Left kidney (tissue), 8 donors: ENCODE data around the gene SIRPG. TPM values are rescaled to one million over a fixed set of nuclear protein-coding genes. Genes with fewer than 3 reads are reported as not detected.
"Not testable (repeated sequence)": the region's sequence is repeated elsewhere in the genome, so short reads cannot be mapped to it uniquely, and the experiment has no call there.

Source experiments
- DNase-seq: peaks from one replicate; pipeline ENCODE4 v3.0.0-alpha.2; 2013
- long read RNA-seq, 8 donors: transcript quantifications; one replicate each; lab custom pipeline, GENCODE V29; 2026
- polyA plus RNA-seq: library from polyadenylated mRNA; unstranded; fragments of 120-200 nt; gene quantifications from one replicate; pipeline ENCODE4 v1.2.1, GENCODE V29; 2013; ENCODE audit not compliant: insufficient read length

SIRPG gene
- not detected for polyA plus RNA-seq
- long read RNA-seq, donor 1, result 0 reads
- long read RNA-seq, donor 2, result 0 reads
- long read RNA-seq, donor 3, result 0 reads
- long read RNA-seq, donor 4, result 0 reads
- long read RNA-seq, donor 5, result 0 reads
- long read RNA-seq, donor 6, result 0 reads
- long read RNA-seq, donor 7, partial matches to known transcripts, result 75 of 75 reads
- long read RNA-seq, donor 7, other reads (novel, unspliced or antisense), result 0 of 75 reads
- long read RNA-seq, donor 8, result 0 reads

DNA sequence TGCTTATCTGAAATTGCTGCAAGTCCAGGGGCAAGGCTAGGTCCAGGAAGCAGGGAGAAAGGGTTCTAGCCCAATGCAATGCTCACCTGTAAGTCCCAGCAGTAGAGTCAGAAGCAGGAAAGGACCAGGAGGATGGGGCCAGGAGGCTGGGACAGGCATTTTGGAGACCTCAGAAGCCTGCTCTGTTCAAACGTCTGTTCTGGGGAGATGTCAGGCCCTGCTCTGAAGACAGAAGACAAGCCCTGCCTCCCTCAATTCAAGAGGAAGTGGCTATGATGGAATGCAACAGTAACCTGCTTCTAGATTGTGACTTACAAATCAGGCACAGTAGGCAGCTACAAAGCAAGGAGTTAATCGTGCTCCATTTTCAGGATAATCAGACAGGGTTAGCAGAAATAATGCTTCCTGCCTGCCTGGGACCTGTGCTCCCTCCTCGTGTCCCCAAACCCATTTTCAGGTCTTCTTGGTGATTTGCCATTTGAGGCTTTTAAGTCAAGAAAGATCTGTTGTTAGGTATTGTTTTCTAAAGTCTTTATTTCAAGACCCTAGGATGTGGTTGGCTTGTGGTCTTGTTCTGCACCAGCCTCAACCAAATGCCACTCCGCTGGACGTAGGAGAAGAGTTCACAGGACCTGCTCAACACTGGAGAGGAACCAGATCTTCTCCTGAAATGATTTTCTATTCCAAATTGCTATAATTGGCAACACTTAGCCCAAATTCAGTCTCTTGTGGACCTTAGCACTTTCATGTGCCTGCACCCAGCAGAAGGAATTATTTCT is at the start of gene SIRPG:
TSS of gene SIRPG (minus strand) at position 224 of the 779 bp plus-strand sequence. CDS start at position 159, 65 bp downstream.
- no peak for DNase-seq

DNA sequence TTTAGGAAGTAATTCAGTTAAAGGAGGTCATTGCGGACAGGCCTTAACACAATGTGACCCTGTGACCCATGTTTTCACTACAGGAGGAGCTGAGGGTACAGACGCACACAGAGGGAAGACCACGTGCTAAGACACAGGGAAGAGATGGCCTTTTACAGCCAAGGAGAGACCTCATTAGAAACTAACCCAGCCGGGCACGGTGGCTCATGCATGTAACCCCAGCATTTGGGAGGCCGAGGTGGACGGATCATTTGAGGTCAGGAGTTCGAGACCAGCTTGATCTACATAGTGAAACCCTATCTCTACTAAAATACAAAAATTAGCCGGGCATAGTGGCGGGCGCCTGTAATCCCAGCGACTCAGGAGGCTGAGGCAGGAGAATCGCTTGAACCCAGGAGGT is 49.3 kb upstream of the SIRPG start:
- not testable (repeated sequence) for DNase-seq

DNA sequence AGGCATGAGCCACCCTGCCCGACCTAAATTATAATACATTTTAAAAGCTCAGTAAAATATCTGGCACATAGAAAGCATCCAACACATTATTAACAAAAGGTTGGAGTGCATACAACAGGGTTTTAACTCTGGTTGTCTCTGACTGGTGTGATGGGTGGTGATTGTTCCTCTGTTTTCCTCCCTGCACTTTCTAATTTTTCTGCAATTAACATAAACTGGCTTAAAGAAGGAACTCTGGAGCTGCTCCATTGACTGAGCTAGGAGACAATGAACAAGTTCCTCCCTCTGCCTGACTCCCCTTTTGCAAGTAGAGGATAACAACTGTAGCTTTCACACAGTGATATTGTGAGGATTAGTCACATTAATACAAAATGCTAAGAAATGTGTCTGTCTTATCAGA is 48.5 kb upstream of the SIRPG start:
- no peak for DNase-seq

DNA sequence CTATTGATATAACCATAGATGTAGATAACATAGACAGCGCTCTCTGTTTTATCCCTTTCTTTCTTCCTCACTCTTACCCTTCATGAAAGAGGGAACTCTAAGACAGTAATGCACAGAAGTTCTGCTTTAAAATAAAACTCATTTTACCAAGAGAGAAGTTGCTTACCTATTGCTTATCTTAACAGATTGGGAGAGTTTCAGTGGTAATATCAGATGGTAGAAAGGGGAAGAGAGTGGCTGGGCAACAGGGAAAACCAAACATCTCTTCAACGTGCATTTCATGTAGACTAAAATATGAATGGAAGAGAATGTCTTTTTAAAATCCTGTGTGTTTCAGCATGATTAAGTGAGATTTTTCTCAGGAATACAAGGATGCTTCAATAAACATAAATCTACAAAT is 45.3 kb upstream of the SIRPG start:
- no peak for DNase-seq

DNA sequence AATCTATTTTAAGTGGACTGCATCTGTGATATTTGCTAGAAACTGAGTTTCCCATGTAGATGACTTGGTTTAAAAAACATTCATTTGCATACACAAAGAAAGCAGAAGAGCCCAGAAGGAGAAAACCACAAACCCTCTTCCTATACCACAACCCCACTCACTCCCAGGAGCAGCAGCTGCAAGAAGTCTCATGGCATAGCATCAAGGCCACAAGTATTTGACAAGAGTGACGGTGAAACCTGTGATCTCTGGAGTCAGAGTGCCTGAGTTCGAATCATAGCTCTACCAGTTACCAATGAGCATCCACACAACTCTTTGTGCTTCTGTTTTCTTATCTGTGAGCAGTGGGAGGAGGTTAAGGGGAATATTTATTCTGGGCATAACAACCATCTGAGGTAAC is 44.7 kb upstream of the SIRPG start:
- DNase-seq, result no peak

DNA sequence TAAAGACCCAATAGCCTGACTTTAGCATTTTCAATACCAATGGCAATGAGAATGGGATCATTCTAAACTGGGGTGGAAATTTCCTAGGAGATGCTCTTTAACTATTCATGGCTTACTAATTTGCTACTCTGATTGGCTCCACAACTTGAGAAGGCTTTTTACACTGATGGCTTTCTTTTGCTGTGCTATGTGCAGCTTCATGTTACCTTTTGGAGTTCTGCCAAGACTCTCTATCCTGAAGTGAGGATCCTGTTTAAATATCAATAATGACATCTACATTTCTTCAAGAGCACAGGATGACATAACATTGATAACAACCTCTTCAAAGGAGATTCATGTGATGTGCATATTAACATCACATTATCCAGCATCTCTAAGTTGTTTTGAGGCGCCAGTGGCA is 43.4 kb upstream of the SIRPG start:
- no peak for DNase-seq

DNA sequence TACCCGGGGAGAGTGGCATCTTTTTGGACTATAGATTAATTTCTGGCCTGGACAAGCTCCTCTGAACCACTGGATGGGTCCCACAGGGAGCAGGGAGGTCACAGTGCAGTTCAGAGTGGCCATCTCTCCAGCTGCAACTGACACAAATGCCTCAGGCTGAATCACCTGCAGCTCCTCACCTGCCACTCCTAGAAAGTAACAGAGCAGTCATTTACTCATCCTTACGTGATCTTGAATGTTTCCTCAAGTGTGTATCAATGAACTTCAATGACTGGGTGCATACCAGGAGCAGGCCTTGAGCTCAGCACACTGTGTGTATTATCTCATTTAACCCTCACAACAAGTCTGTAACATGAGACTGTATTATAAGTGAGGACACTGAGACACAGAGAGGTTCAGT is 40.0 kb upstream of the SIRPG start:
- DNase-seq, result no peak

DNA sequence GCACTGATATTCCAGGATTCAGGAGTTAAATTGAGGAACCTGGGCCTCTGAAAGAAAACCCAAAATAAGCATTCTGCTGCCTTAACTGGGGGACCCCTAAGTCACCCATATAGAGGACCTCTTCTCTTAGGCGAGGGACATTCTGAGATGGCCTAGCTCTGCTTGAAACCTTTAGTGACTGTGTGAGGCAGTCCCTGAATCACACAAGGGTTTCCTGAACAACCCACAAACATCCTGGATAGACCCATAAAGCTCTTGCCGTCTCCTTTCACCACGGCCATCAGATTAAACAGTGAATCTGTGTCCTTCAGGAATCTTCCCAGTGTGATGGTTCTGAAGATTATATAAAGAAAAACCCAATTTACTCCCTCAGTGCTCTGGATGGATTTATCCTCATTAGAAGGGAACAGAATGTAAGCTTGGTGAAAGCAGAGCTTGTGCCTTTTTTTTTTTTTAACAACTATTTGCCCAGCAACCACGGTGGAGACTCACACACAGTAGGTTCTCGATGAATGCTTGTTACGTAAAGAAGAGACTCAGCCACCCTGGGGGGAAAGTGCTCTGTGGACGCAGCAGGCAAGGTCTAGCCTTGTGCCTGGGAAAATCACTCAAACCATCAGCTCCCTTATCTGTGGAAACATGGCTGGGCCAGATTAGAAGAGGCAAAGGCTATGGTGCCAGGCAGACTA is 39.1 kb upstream of the SIRPG start:
- DNase-seq, result no peak

DNA sequence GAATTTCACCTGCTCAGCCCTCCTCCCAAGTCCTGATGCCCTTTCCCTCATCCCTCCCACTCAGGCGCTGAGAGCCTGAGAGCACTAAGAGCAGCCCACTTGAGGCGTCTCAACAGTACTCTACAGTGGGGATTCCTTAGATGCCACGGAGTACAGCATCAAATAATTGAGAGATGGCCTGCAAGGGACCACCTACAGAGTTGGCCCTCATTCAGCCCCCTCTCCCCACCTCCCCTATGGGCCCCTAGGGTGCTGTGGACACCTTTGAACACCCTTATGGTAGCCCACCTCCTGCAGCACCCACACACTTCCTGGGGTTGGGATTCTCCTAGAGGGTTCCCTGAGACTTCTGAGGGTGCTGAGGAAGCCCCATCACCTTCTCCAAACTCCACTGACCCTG is 37.1 kb upstream of the SIRPG start:
- no peak for DNase-seq

DNA sequence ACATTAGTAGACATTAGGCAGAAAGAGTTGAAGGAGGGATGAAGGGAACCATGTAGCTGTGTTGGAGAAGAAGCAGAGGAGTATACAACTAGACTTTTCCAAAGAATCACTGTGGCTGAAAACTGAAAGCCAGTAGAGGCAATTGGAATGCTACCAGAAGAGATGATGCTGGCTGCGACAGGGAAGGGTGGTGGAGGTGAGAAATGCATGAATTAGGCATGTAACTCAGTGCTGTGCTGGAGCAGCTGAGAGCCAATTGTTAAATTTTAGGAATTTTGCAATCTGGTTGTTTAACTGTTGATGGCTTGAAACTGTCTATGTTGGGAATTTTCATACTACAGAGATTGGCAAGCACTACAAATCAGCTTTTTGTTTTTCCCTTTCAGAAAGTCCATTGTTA is 35.8 kb upstream of the SIRPG start:
- DNase-seq, result no peak

DNA sequence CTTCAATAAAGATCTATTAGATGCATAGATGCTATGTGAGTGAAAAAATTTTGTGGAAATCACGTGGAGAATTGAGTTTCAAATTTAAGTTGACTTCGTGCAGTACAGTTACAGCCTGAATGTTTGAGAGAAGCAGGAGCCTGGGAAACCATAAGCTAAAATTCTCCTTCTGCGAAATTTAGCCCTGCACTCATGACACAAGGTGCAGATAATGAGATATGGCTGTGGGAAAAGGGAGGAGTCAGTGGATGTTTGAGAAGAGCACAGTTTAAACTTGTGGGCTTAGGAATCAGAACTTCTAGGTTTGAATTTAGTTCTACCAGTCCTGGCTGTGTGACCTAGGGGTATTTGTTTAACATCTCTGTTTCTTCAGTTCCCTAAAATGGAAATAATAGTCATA is 32.1 kb upstream of the SIRPG start:
- no peak for DNase-seq

DNA sequence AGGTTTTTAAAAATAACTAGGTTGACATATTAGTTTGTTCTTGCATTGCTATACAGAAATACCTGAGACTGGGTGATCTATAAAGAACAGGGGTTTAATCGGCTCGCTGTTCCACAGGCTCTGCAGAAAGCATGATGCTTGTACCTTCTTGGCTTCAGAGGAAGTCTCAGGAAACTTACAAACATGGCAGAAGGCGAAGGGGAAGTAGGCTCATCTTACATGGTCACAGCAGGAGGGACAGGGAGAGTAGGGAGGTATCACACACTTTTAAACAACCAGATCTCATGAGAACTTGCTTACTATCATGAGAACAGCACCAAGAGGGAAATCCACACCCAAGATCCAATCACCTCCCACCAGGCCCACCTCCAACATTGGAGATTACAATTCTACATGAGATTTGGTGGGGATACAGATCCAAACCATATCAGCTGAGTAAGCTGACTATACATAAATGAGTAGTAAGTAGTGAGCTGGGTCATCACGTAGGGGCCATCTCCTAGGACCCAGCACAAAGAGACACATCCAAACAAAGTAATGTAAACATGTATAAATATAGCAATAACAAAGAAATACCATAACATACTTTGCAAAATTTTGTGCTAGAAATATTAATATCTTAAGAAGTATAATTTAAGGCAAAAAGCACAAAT is 31.4 kb upstream of the SIRPG start:
- DNase-seq, result no peak

DNA sequence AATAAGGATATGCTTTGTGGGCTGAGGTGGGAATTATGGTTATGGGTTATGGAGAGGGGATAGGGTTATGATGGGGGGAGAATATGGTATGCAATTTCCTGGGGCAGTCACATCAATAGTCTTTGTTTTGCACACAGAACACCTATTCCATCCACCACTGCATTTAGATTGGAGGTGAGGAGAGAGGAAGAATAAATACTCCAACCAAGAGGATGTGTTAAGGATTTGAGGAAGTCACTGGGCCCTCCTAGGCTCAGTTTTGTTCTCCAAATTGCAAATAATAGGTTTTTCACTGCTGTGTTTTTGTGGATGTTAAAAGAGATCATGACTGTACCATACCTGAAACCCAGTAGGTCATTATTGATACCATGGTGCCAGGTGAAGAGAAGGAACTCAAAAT is 29.5 kb upstream of the SIRPG start:
- DNase-seq, result no peak

DNA sequence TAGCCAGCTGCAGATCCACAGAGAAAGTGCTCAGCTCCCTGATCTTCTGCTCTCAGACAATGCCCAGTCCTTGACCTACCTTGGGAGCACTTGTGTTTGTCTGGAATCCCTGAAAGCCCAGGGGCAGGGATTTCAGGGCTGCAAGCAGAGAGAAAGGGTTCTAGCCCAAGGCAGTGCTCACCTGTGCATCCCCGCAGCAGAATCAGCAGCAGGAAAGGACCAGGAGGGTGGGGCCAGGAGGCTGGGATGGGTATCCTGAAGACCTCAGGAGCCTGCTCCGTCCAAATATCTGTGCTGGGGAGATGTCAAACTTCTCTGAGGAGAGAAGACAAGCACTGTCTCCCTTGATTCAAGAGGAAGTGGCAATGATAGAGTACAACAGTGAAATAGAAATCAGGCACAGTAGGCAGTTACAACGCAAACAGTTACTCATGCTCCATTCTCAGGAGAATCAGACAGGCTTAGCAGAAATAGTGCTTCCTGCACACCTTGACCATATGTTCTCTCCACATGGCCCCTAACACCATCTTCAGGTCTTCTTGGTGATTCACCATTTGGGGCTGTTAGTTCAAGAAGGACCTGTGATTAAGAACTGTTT is 28.7 kb upstream of the SIRPG start:
- no peak for DNase-seq

DNA sequence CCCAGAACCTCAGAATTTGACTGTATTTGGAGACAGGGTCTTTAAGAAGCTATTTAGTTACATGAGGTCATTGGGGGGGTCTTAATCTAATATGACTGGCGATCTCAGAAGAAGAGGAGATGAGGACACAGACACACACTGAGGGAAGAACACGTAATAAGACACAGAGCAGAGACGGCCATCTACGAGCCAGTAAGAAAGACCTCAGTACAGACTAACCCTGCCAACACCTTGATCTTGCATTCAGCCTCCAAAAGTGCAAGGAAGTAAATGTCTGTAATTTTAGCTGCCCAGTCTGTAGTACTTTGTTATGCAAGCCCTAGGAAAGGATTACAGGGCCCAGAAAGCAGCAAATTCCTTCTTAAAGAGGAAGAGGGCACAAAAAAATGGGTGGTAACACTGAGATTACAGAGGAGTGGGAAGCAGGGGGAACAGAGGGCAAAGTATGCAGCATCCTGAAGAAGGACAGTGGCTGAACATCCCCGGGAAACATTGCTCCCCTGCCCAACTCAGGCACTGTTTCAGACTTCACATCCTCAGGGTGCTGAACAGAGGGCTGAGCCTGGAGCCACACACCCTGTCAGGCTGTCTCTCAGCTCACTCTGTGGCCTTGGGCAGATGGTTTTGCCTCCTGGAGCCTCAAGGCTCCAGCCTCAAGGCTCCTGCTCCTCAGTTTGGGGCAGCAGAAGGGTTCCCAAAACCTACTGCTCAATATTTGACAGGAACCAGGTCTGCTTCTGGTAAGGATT is 27.9 kb upstream of the SIRPG start:
- DNase-seq, result no peak

DNA sequence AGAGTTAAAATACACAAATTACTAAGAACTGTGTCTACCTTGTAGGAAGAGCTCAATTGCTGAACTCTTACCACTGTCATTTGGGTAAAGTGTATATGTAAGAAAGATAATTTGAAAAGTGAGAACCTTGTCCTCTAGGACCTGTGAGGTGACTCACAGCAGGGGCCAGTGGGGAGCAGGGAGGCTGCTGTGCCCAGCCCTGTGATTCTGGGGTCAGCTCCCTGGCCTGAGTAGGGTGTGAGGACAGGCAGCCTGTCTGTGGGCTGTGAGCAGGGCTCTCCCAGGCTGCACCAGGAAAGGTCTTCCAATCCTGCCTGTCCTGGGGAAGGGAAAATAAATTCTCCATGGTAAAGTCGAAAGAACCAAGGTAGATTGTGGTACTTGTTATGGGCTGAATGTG is 27.3 kb upstream of the SIRPG start:
- DNase-seq, result no peak

DNA sequence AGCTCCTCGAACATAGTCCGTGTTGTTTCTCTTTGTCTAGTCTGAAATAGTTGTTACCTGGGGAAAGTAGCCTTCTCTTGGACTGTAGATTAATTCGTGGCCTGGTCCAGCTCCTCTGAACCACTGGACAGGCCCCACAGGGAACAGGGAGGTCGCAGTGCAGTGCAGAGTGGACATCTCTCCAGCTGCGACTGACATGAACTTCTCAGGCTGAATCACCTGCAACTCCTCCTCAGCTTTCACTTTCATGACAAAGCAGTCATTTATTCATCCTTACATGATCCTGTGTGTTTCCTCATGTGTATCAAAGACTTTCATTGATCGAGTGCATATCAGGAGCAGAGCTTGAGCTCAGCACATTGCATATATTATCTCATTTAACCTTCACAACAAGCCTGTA is 19.1 kb upstream of the SIRPG start:
- DNase-seq, result no peak

DNA sequence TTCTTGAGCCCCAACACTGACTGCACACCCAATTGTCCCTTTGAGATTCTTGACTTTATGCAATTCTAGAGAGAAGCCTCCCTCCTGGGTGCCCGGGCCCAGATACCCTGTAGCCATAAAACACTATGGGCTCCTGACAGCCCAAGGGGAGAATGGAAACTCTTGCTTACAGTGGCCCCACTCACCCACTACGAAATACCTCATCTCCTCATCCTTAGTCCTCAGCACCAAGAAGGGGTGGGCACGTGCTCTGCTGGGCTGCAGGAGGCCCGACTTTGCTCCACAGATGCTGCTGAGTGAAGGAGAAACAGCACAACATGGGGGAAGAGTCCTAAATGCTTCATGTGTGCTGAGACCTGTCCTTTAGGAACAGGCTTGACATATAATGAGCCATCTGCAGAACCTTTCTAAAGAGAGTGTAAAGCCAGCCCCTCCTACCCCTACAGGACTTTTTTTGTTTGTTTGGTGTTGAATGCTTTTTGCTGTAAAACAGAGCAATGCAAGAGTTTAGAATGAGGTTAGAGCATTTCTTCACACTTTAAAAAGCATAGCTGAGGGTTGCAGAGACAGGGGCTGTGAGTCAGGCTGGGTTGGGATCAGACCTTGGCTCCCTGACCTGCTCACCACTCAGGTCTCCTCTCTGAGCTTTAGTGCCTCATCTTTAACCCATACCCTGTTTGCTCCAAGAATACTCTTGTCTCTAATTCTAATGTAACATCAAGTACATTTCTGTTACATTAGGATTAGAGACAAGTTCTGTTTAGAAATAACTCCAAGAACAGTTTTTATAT is 17.6 kb upstream of the SIRPG start:
- no peak for DNase-seq

DNA sequence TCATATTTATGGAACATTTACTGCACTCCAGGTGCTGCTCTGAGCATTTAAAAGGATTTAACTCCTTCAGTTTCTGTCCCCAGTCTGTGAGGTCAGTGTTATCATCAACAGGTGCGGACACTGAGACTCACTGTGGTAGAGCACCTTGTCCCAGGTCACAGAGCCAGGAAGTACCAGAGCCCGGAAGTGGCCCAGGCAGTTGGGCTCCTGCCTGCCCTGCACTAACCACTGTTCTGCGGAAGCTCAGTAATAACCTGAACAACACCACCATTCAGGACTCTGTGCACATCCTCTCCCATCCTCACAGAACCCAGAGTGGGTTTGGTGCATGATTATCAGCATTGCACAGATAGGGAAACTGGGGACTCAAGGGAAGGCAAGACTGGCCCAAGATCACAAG is 16.8 kb upstream of the SIRPG start:
- no peak for DNase-seq

DNA sequence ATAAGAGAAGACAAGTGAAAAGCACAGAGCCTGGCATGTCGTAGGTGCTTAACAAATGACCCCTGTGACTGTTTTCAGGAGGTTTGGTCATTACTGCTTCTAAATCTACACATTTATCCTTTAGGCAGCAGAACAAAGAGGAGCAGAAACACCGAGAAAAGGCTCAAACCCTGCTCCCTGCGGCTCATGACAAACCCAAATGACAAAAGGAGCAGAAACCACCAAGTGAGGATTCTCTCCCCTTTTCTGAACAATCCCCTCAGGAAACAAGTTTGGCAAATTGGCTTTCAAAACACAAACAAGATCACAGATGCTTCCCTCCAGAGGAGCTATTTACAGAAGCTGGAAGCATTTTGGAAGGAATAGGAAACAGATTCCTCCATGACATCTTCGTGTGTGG is 15.8 kb upstream of the SIRPG start:
- DNase-seq, result no peak

DNA sequence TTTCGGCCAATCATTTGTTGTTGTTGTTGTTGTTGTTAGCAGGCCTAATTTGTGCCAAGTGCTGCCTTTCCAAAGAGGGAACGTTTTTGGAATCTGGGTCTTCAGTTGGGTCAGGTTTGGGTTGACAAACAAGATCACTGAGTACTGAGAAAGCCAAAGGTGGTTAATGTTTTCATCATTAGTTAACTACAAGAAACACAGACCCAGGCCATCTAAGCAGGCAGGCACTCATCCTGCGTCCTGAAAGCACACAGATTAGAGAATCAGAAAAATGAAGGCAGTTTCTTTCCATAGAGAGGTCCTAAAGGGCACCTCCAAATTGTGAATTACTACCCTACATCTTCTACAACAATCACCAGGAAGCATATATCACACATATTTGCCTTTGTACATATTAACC is 15.1 kb upstream of the SIRPG start:
- DNase-seq, result no peak
